HEK293T (cell line): ENCODE data around the gene MED8.

Experiments
- BHLHE40 ChIP-seq: fragments of 450-650 bp; IDR thresholded peaks from 2 replicates; pipeline ENCODE4 v1.6.1; 2016; ENCODE audit warnings: mild to moderate bottlenecking, moderate library complexity, borderline replicate concordance
- FOXA1 ChIP-seq: fragments of 450-650 bp; IDR thresholded peaks from 2 replicates; pipeline ENCODE4 v1.6.1; 2016; ENCODE audit warnings: mild to moderate bottlenecking
- FOXM1 ChIP-seq: fragments of 450-650 bp; IDR thresholded peaks from 2 replicates; pipeline ENCODE4 v1.6.1; 2017; ENCODE audit warnings: mild to moderate bottlenecking, borderline replicate concordance
- SP1 ChIP-seq: fragments of 450-650 bp; IDR thresholded peaks from 2 replicates; pipeline ENCODE4 v1.6.1; 2017
- SUZ12 ChIP-seq: fragments of 450-650 bp; IDR thresholded peaks from 2 replicates; pipeline ENCODE4 v1.6.1; 2016; ENCODE audit warnings: mild to moderate bottlenecking

DNA sequence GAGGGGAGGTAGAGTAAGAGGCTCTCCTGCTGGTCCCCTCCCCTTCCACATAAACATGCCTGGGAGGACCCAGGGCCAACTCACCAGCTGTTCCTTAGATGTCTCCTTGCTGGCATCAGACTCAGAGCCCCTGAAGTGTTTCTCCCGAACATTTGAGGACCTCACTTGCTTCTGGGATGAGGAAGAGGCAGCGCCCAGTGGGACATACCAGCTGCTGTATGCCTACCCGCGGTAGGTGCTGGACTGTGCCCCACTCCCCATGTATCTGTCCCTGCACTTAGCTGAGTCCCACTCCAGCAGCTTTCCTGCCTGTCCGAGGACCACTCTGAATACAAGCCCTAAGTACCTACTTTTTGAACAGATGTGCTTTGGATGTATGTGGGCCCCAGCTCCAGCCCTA, 51.6 kb downstream of the MED8 start:
- TF ChIP-seq SUZ12 = no peak
- no peak for TF ChIP-seq SP1
- TF ChIP-seq FOXA1 = no peak
- TF ChIP-seq FOXM1 = no peak
- TF ChIP-seq BHLHE40 = no peak
